GM23338 (cell line): Measurements from ENCODE around the gene TFPI. TPM values are rescaled to one million over a fixed set of nuclear protein-coding genes. Genes with fewer than 3 reads are reported as not detected.
"Not testable (repeated sequence)": the region's sequence is repeated elsewhere in the genome, so short reads cannot be mapped to it uniquely, and the experiment has no call there.

Experiments
- ATAC-seq: fragments of 200-7000 bp; cut with Tn5 transposase; 3 replicates; pipeline ENCODE4 v1.9.1; 2020
- DNase-seq: peaks from one replicate; pipeline ENCODE4 v3.0.0-alpha.2; 2015; ENCODE audit warnings: low spot score
- H2AFZ ChIP-seq: fragments of 200-600 bp; sonication (generic); 2 replicates; pipeline ENCODE4 v1.8.0; 2016; ENCODE audit warnings: antibody characterized with exemption, mild to moderate bottlenecking, moderate library complexity
- H3F3A ChIP-seq: fragments of 200-600 bp; sonication (generic); replicated peaks from 2 replicates; pipeline ENCODE4 v1.8.0; 2017; ENCODE audit warnings: antibody characterized with exemption, mixed run types, low read depth
- H3K27ac ChIP-seq: fragments of 200-600 bp; sonication (generic); 2 replicates; pipeline ENCODE4 v1.6.1; 2016; ENCODE audit warnings: low read depth
- H3K27me3 ChIP-seq: fragments of 200-600 bp; sonication (generic); 2 replicates; pipeline ENCODE4 v1.8.0; 2016; ENCODE audit warnings: mild to moderate bottlenecking, mixed run types, moderate library complexity; ENCODE audit not compliant: insufficient read depth
- H3K36me3 ChIP-seq: fragments of 200-600 bp; sonication (generic); 2 replicates; pipeline ENCODE4 v1.8.0; 2016; ENCODE audit warnings: mild to moderate bottlenecking; ENCODE audit not compliant: insufficient read depth
- H3K4me1 ChIP-seq: fragments of 200-600 bp; sonication (generic); 2 replicates; pipeline ENCODE4 v1.8.0; 2016; ENCODE audit warnings: mild to moderate bottlenecking, moderate library complexity; ENCODE audit not compliant: insufficient read depth
- H3K4me2 ChIP-seq: fragments of 200-600 bp; sonication (generic); 2 replicates; pipeline ENCODE4 v1.7.1; 2017; ENCODE audit warnings: mixed run types
- H3K4me3 ChIP-seq: fragments of 200-600 bp; sonication (generic); 2 replicates; pipeline ENCODE4 v1.6.1; 2016; ENCODE audit warnings: mixed run types
- H3K79me2 ChIP-seq: fragments of 200-600 bp; sonication (generic); replicated peaks from 2 replicates; pipeline ENCODE4 v1.8.0; 2017; ENCODE audit warnings: mild to moderate bottlenecking; ENCODE audit not compliant: insufficient read depth
- H3K9me2 ChIP-seq: fragments of 200-600 bp; sonication (generic); 2 replicates; pipeline ENCODE4 v1.8.0; 2017; ENCODE audit not compliant: insufficient read depth
- H4K20me1 ChIP-seq: fragments of 200-600 bp; sonication (generic); replicated peaks from 2 replicates; pipeline ENCODE4 v1.8.0; 2017; ENCODE audit warnings: mild to moderate bottlenecking; ENCODE audit not compliant: insufficient read depth
- H3K27ac Mint-ChIP-seq: 2 replicates; pipeline ENCODE4 v1.8.0; 2020; ENCODE audit warnings: inconsistent platforms, mild to moderate bottlenecking, moderate library complexity, mixed read lengths
- H3K27me3 Mint-ChIP-seq: 3 replicates; pipeline ENCODE4 v1.8.0; 2022; ENCODE audit warnings: low read depth, mild to moderate bottlenecking, moderate library complexity, mixed read lengths, inconsistent platforms; ENCODE audit not compliant: insufficient read depth, poor library complexity
- H3K36me3 Mint-ChIP-seq: 3 replicates; pipeline ENCODE4 v1.8.0; 2021; ENCODE audit warnings: low read depth, mild to moderate bottlenecking, inconsistent platforms, moderate library complexity, mixed read lengths
- H3K4me1 Mint-ChIP-seq: 3 replicates; pipeline ENCODE4 v1.8.0; 2020; ENCODE audit warnings: mild to moderate bottlenecking, inconsistent platforms, mixed read lengths
- H3K4me3 Mint-ChIP-seq: 3 replicates; pipeline ENCODE4 v1.8.0; 2021; ENCODE audit warnings: moderate library complexity, mild to moderate bottlenecking, inconsistent platforms, mixed read lengths
- H3K9me3 Mint-ChIP-seq: 3 replicates; pipeline ENCODE4 v1.8.0; 2020; ENCODE audit warnings: moderate library complexity, mild to moderate bottlenecking, inconsistent platforms, mixed read lengths
- ZNF462 ChIP-seq: fragments of 250-450 bp; sonication (Bioruptor Pico); IDR thresholded peaks from 2 replicates; pipeline ENCODE4 v1.5.0; 2020; ENCODE audit warnings: mild to moderate bottlenecking, moderate library complexity
- polyA plus RNA-seq: library from polyadenylated mRNA; unstranded; fragments of >200 nt; fragmentation: Nextera tagmentation; extraction: Ambion mirVana; gene quantifications from 2 replicates; pipeline ENCODE4 v1.2.1, GENCODE V29; 2016
- total RNA-seq: library from RNA; depleted of rRNA; stranded (reverse); fragments of >200 nt; shearing (Covaris generic); gene quantifications from 2 replicates; pipeline ENCODE4 v1.2.3, GENCODE V29; 2014
- TF ChIP-seq, protein P1 (sequence below), 2 experiments: fragments of 200-600 bp in 1 of 2; sonication (generic) in 1 of 2; conservative IDR thresholded peaks; 2 replicates each; pipeline versions ENCODE4 v1.5.1 to v1.6.1; 2016 to 2017; ENCODE audit warnings: antibody characterized with exemption in 2 of 2, low read depth in 2 of 2, mild to moderate bottlenecking in 2 of 2, moderate library complexity in 1 of 2

The TFPI gene
- total and polyA plus RNA-seq, 2 experiments from 2014 or later = 1.8 to 1.9 TPM

DNA sequence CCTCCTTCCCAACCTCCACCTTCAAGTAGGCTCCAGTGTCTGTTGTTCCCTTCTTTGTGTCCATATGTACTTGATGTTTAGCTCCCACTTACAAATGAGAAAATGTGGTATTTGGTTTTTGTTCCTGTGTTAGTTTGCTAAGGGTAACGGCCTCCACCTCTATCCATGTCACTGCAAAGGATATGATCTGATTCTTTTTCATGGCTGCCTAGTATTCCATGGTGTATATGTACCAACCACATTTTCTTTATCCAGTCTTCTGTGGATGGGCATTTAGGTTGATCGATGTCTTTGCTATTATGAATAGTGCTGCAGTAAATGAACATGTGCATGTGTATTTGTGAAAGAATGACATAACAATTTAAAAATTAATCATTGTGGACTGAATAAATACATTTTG is 19.5 kb upstream of the TFPI start (continued):
- TF ChIP-seq ZNF462 (CRISPR knock-in tag) = no peak

DNA sequence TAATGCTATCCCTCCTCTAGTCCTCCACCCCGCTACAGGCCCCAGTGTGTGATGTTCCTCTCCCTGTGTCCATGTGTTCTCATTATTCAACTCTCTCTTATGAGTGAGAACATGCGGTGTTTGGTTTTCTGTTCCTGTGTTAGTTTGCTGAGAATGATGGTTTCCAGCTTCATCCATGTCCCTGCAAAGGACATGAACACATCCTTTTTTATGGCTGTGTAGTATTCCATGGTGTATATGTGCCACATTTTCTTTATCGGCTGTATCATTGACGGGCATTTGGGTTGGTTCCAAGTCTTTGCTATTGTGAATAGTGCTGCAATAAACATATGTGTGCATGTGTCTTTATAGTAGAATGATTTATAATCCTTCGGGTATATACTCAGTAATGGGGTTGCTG is 17.8 kb upstream of the TFPI start:
- H3K4me3 Mint-ChIP-seq = not testable (repeated sequence)

GRCh38 chr2:187569571-187569970 is 15.3 kb upstream of the TFPI start:
- no peak for ATAC-seq
- no peak overlapping the region for H3K4me3 Mint-ChIP-seq
- H3K79me2 ChIP-seq = no peaks in the 10 kb centered on the region
- no peak overlapping the region for H3K4me2 ChIP-seq
- DNase-seq = no peak
- H3K4me3 ChIP-seq = no peak overlapping the region
- no peaks in the 10 kb centered on the region for H3K9me2 ChIP-seq
- peaks cover 12% of the 10 kb centered on the region for H3K4me1 Mint-ChIP-seq
- no peaks in the 10 kb centered on the region for H3F3A ChIP-seq
- H3K4me1 ChIP-seq = peaks cover 8% of the 10 kb centered on the region; the same call in 1 of the 2 replicates
- H3K36me3 ChIP-seq = no peaks in the 10 kb centered on the region
- no peak overlapping the region for H3K27ac ChIP-seq
- H4K20me1 ChIP-seq = no peaks in the 10 kb centered on the region
- H3K27me3 ChIP-seq = no peaks in the 10 kb centered on the region
- peaks cover 19% of the 10 kb centered on the region for H3K36me3 Mint-ChIP-seq
- no peak overlapping the region for H3K27ac Mint-ChIP-seq
- H3K9me3 Mint-ChIP-seq = peaks cover 20% of the 10 kb centered on the region
- no peak overlapping the region for H2AFZ ChIP-seq
- H3K27me3 Mint-ChIP-seq = peaks cover 2% of the 10 kb centered on the region
- TF ChIP-seq, protein P1, sequence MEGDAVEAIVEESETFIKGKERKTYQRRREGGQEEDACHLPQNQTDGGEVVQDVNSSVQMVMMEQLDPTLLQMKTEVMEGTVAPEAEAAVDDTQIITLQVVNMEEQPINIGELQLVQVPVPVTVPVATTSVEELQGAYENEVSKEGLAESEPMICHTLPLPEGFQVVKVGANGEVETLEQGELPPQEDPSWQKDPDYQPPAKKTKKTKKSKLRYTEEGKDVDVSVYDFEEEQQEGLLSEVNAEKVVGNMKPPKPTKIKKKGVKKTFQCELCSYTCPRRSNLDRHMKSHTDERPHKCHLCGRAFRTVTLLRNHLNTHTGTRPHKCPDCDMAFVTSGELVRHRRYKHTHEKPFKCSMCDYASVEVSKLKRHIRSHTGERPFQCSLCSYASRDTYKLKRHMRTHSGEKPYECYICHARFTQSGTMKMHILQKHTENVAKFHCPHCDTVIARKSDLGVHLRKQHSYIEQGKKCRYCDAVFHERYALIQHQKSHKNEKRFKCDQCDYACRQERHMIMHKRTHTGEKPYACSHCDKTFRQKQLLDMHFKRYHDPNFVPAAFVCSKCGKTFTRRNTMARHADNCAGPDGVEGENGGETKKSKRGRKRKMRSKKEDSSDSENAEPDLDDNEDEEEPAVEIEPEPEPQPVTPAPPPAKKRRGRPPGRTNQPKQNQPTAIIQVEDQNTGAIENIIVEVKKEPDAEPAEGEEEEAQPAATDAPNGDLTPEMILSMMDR (conservative IDR thresholded peaks at IDR 0.05; ENCODE audit: low read depth in 2 of 2) = no peak
- TF ChIP-seq ZNF462 (CRISPR knock-in tag) = no peak

More for the DNA sequence above, 17.8 kb upstream of the TFPI start:
- H3F3A ChIP-seq, H3K27ac Mint-ChIP-seq, H3K4me3 ChIP-seq, H3K36me3 ChIP-seq, H3K4me1 ChIP-seq, H3K79me2 ChIP-seq, H3K27me3 ChIP-seq, H2AFZ ChIP-seq, H3K9me2 ChIP-seq, H4K20me1 ChIP-seq, H3K27ac ChIP-seq, DNase-seq, H3K4me2 ChIP-seq, H3K27me3 Mint-ChIP-seq, ATAC-seq: not testable (repeated sequence)
- peaks cover 20% of the 10 kb centered on the region for H3K9me3 Mint-ChIP-seq
- H3K36me3 Mint-ChIP-seq = peaks cover 19% of the 10 kb centered on the region
- peaks cover 11% of the 10 kb centered on the region; the same call in 2 of the 3 replicates for H3K4me1 Mint-ChIP-seq
